Ectodermal cell (in vitro differentiated cells): ENCODE measurements around the gene ZNRF1.
"Not testable (repeated sequence)": the region's sequence is repeated elsewhere in the genome, so short reads cannot be mapped to it uniquely, and the experiment has no call there.

Experiments
- H3K27ac ChIP-seq: 2 replicates; pipeline ENCODE4 v1.7.0; 2013; ENCODE audit warnings: mild to moderate bottlenecking, low read depth, low read length; ENCODE audit not compliant: insufficient read depth, poor library complexity, severe bottlenecking
- H3K27me3 ChIP-seq: 2 replicates; pipeline ENCODE4 v1.7.0; 2013; ENCODE audit warnings: mild to moderate bottlenecking, low read length; ENCODE audit not compliant: insufficient read depth, control insufficient read depth, poor library complexity, severe bottlenecking
- H3K36me3 ChIP-seq: one replicate; pipeline ENCODE4 v1.7.0; 2013; ENCODE audit warnings: low read length; ENCODE audit not compliant: control insufficient read depth, insufficient read depth
- H3K4me1 ChIP-seq: one replicate; pipeline ENCODE4 v1.7.0; 2013; ENCODE audit warnings: low read length; ENCODE audit not compliant: control insufficient read depth, insufficient read depth
- H3K4me3 ChIP-seq: 2 replicates; pipeline ENCODE4 v1.7.0; 2013; ENCODE audit warnings: low read depth, low read length, control low read depth; ENCODE audit not compliant: insufficient read depth
- H3K9me3 ChIP-seq: 2 replicates; pipeline ENCODE4 v1.7.0; 2013; ENCODE audit warnings: mild to moderate bottlenecking, low read length, moderate library complexity; ENCODE audit not compliant: control insufficient read depth
- WGBS, 2 experiments: methylation state at CpG; one replicate each; pipeline ENCODE4 v1.1.7; 2013; ENCODE audit warnings: missing lambda C conversion rate in 2 of 2; 5-methylcytosine and 5-hydroxymethylcytosine counted together

ZNRF1 gene

DNA sequence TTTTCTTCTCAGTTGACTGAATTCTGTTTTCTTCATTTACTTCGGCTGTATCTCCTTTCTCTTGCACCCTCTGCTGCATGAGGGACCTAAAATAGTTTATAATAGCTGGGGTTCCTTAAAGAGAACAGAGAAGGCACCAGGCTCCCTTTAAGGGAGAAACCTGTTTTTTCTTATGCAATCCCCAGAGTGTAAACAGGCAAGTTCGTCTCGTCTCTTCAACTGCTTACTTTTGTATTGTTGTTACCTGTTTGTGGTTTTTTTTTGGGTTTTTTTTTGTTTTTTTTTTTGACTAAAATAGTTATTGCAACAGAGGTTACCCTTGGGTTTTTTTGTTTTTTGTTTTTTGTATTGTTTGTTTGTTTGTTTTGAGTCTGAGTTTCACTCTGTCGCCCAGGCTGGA is 121.4 kb downstream of the ZNRF1 start:
- Histone ChIP-seq H3K27ac (no peak overlapping the region), H3K4me3 (no peak overlapping the region), H3K27me3 (no peaks in the 10 kb centered on the region), H3K9me3 (no peaks in the 10 kb centered on the region), H3K4me1 (no peaks in the 10 kb centered on the region), H3K36me3 (no peaks in the 10 kb centered on the region)
- 90 to 97% methylated on average over 4 of the region's 4 CpGs for WGBS, 2 experiments

DNA sequence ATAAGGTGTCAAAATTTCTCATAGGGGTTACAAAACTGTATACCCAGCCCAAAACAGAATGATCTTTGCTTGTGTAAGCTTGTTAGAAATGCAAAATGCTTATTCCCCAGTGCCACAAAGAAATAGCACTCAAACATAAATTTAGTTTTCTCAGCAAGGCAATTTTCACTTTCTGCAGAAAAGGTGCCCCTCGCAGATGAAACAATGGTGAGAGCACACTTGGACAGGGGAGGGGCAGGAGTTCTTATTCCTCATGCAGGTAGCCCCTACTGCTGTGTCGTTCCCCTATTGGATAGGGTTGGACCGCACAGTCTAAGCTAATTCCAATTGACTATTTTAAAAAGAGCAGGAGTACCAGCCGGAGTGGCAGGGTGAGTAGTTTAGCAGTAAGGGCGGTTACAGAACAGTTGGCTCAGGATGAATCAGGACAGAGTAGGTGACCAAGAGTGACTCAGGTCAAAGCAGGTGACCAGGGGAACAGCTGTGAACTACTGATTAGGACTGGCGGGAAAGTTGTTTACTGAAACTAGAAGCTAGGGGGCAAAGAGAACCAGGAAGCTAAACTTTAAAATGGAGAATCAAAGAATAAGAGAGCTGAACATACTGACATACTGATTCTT is 123.2 kb downstream of the ZNRF1 start:
- Histone ChIP-seq H3K4me3 (no peak overlapping the region), H3K4me1 (no peaks in the 10 kb centered on the region), H3K27ac (no peak overlapping the region), H3K9me3 (no peaks in the 10 kb centered on the region), H3K36me3 (no peaks in the 10 kb centered on the region), H3K27me3 (no peaks in the 10 kb centered on the region)
- 94 to 95% methylated on average over 6 of the region's 6 CpGs for WGBS, 2 experiments

DNA sequence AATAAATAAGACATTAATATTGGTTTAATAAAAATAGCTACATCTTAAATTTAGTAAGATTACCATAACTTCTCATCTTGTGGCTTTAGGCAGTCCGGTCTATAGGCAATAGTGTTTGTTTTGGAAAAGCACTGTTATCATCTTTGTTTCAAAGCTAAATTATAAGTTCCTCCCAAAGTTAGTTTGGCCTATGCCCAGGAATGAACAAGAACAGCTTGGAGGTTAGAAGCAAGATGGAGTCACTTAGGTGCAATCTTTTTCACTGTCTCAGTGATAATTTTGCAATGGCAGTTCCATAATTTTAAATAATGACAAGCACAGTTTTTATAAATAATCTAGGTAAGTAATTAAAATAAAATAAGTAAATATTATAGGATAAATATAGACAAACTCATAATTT is 123.8 kb downstream of the ZNRF1 start:
- Histone ChIP-seq H3K27ac (no peak overlapping the region), H3K9me3 (no peaks in the 10 kb centered on the region), H3K27me3 (no peaks in the 10 kb centered on the region), H3K4me3 (no peak overlapping the region), H3K4me1 (no peaks in the 10 kb centered on the region), H3K36me3 (no peaks in the 10 kb centered on the region)
- WGBS, 2 experiments = 89 to 100% methylated on average over 1 of the region's 1 CpG

DNA sequence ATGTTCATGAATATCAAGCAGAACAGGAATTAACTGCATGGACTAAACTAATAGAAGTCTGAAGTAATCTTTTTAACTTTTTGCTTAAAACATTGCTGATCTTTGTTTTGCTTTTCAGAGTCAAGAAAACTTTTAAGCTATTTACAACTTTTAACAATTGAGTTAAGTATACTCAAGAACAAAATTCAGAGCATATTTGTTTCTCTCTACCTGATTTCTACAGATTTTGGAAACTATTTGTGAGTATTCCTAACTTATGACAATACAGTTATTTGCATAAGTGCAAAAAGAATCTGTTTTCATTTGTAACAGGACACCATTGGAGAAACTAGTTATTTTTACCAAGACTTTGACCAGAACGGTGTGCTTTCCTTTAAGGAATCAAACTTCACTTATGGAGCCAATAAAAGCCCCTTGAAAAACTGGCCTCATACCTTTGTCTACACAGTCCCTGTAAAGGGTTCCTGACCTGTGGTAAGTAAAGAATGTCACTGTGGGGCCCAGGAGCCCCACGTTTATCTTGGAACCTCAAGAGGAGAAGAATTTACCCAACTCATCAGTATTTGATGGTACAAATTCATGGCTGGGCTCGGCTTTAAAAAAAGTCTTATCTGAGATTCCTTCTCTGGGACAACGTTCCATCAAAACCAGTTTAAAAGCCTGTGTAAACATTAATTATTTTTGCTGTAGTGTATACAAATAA is 129.0 kb downstream of the ZNRF1 start:
- 88 to 95% methylated on average over 3 to 4 of the region's 4 CpGs for WGBS, 2 experiments
- H3K27ac ChIP-seq = no peak overlapping the region
- no peaks in the 10 kb centered on the region for H3K27me3 ChIP-seq
- no peaks in the 10 kb centered on the region for H3K36me3 ChIP-seq
- H3K9me3 ChIP-seq = no peaks in the 10 kb centered on the region
- H3K4me3 ChIP-seq = no peak overlapping the region
- H3K4me1 ChIP-seq = no peaks in the 10 kb centered on the region

DNA sequence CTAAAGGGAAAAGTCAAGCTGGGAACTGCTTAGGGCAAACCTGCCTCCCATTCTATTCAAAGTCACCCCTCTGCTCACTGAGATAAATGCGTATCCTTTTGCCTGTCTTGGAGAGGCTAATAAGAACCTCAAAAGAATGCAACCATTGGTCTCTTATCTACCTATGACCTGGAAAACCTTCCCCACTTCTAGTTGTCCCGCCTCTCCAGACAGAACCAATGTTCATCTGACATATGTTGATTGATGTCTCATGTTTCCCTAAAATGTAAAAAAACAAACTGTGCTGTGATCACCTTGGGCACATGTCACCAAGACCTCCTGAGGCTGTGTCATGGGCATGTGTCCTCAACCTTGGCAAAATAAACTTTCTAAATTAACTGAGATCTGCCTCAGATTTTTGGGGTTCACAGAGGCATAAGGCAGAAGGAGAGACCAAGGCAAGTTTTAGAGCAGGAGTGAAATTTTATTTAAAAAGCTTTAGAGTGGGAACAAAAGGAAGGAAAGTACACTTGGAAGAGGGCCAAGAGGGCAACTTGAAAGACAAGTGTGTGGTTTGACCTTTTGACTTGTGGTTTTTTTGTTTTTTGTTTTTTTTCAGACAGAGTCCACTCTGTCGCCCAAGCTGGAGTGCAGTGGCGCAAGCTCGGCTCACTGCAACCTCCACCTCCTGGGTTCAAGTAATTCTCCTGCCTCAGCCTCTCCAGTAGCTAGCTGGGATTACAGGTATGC is 130.8 kb downstream of the ZNRF1 start:
- 95 to 98% methylated on average over 4 to 5 of the region's 5 CpGs for WGBS, 2 experiments
- not testable (repeated sequence) for H3K27me3 ChIP-seq, H3K9me3 ChIP-seq, H3K36me3 ChIP-seq, H3K4me3 ChIP-seq, H3K27ac ChIP-seq, H3K4me1 ChIP-seq

- 88 to 89% methylated on average over 8 to 9 of the region's 9 CpGs for WGBS, 2 experiments
Observed at GRCh38 chr16:75130150-75130771, 131.4 kb downstream of the ZNRF1 start.

DNA sequence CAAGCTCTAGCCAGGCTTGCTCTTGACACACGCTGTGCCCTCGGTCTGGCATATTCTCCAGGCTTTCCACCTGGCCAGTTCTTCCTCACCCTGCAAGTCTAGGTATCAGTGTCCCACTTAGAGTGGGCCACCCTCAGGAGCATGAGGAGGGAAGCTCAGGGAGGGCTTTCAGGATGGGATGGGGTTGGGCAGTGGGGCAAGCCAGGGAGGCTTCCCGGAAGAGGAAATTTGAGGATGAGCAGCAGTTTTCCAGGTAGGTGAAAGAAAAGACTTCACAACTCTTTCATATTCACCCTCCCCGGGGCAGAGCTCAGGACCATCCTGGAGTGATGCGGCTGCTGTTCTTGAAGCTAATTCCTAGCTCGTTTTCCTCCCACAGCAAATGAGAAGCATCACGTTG is 132.3 kb downstream of the ZNRF1 start:
- no peaks in the 10 kb centered on the region for H3K27me3 ChIP-seq
- H3K36me3 ChIP-seq = no peaks in the 10 kb centered on the region
- no peaks in the 10 kb centered on the region for H3K9me3 ChIP-seq
- H3K27ac ChIP-seq = no peak overlapping the region
- WGBS, 2 experiments = 71 to 74% methylated on average over 7 of the region's 7 CpGs
- H3K4me1 ChIP-seq = no peaks in the 10 kb centered on the region
- no peak overlapping the region for H3K4me3 ChIP-seq

More at GRCh38 chr16:75130150-75130771, 131.4 kb downstream of the ZNRF1 start:
- Histone ChIP-seq H3K36me3 (no peaks in the 10 kb centered on the region), H3K4me1 (no peaks in the 10 kb centered on the region), H3K27ac (no peak overlapping the region), H3K27me3 (no peaks in the 10 kb centered on the region), H3K4me3 (no peak overlapping the region), H3K9me3 (no peaks in the 10 kb centered on the region)

- Histone ChIP-seq H3K27me3 (no peaks in the 10 kb centered on the region), H3K4me3 (no peak overlapping the region), H3K4me1 (no peaks in the 10 kb centered on the region), H3K27ac (no peak overlapping the region), H3K36me3 (no peaks in the 10 kb centered on the region), H3K9me3 (no peaks in the 10 kb centered on the region)
- 90 to 92% methylated on average over 8 of the region's 8 CpGs for WGBS, 2 experiments
Observed at GRCh38 chr16:75138233-75138632, 139.4 kb downstream of the ZNRF1 start.

DNA sequence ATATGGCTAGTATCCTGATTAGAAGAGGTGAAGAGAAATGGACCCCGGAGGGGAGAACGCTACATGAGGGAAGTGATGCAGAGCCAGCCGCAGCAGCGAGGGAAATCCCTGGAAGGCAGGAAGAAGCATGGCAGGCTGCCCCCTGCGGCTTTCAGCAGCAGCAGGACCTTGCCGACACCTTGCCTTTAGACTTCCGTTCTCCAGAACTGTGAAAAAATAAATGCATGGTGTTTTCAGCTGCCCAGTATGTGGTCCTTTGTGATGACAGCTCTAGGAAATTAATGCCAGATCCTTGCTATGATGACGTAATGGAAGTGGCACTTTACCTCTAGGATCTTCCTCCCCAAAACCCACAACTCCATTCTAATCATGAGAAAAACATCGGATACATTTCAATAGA is 139.8 kb downstream of the ZNRF1 start:
- Histone ChIP-seq H3K9me3 (no peaks in the 10 kb centered on the region), H3K27ac (no peak overlapping the region), H3K4me1 (no peaks in the 10 kb centered on the region), H3K27me3 (no peaks in the 10 kb centered on the region), H3K4me3 (no peak overlapping the region), H3K36me3 (no peaks in the 10 kb centered on the region)
- 51 to 60% methylated on average over 9 of the region's 9 CpGs for WGBS, 2 experiments

DNA sequence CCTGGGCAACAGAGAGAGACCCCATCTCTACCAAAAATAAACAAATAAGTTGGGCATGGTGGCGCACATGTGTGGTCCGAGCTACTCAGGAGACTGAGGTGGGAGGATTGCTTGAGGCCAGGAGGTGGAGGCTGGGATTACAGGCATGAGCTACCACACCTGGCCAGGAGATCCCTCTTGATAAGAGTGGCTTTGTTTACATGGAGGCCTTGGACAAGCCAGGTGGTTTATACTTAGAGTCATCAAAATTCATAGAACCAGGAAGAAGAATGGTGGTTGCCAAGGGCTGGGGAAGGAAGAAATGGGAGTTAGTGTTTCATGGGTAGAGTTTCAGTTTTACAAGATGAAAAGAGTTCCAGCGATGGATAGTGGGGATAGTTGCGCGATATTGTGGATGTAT is 140.7 kb downstream of the ZNRF1 start:
- no peak overlapping the region for H3K4me3 ChIP-seq
- WGBS, 2 experiments = 96 to 99% methylated on average over 5 of the region's 5 CpGs
- H3K4me1 ChIP-seq = no peaks in the 10 kb centered on the region
- H3K36me3 ChIP-seq = no peaks in the 10 kb centered on the region
- no peak overlapping the region for H3K27ac ChIP-seq
- no peaks in the 10 kb centered on the region for H3K27me3 ChIP-seq
- no peaks in the 10 kb centered on the region for H3K9me3 ChIP-seq
